SK-N-SH treated with all-trans-retinoic acid at 6 μM for 48 hours (cell line): Measurements from ENCODE around the gene RHEX.

Experiments
- ATAC-seq: fragments of 200-7000 bp; cut with Tn5 transposase; 3 replicates; pipeline ENCODE4 v1.9.1; 2020; ENCODE audit warnings: mild to moderate bottlenecking, moderate library complexity
- ARNTL ChIP-seq: fragments of 450-650 bp; formaldehyde crosslinking; IDR thresholded peaks from 2 replicates; pipeline ENCODE4 v1.5.0; 2020; ENCODE audit warnings: low read depth, mild to moderate bottlenecking, moderate library complexity, borderline replicate concordance
- BACH2 ChIP-seq: fragments of 250-450 bp; sonication (Bioruptor Pico); IDR thresholded peaks from 2 replicates; pipeline ENCODE4 v1.9.0; 2021; ENCODE audit warnings: mild to moderate bottlenecking, borderline replicate concordance
- CREB5 ChIP-seq: fragments of 250-450 bp; sonication (Bioruptor Pico); IDR thresholded peaks from 2 replicates; pipeline ENCODE4 v1.5.1; 2020; ENCODE audit warnings: low read depth, mild to moderate bottlenecking, moderate library complexity
- CSDC2 ChIP-seq: fragments of 250-450 bp; sonication (Bioruptor Pico); IDR thresholded peaks from 2 replicates; pipeline ENCODE4 v1.5.0; 2020; ENCODE audit warnings: mild to moderate bottlenecking, moderate library complexity
- ESRRG ChIP-seq: fragments of 250-450 bp; sonication (Bioruptor Pico); IDR thresholded peaks from 2 replicates; pipeline ENCODE4 v1.6.1; 2021; ENCODE audit warnings: mild to moderate bottlenecking
- GLIS3 ChIP-seq: fragments of 250-450 bp; sonication (Bioruptor Pico); IDR thresholded peaks from 2 replicates; pipeline ENCODE4 v1.5.0; 2020; ENCODE audit warnings: mild to moderate bottlenecking, moderate library complexity
- ISL1 ChIP-seq: fragments of 250-450 bp; sonication (Bioruptor Pico); IDR thresholded peaks from 2 replicates; pipeline ENCODE4 v2.1.2; 2022; ENCODE audit warnings: mild to moderate bottlenecking, moderate library complexity
- OSR1 ChIP-seq: fragments of 250-450 bp; sonication (Bioruptor Pico); IDR thresholded peaks from 2 replicates; pipeline ENCODE4 v1.8.0; 2022; ENCODE audit warnings: moderate library complexity, mild to moderate bottlenecking, inconsistent platforms
- PPARA ChIP-seq: fragments of 250-450 bp; sonication (Bioruptor Pico); IDR thresholded peaks from 2 replicates; pipeline ENCODE4 v1.5.0; 2020; ENCODE audit warnings: mild to moderate bottlenecking, borderline replicate concordance
- RARB ChIP-seq: fragments of 250-450 bp; sonication (Bioruptor Pico); IDR thresholded peaks from 2 replicates; pipeline ENCODE4 v1.8.0; 2021; ENCODE audit warnings: mild to moderate bottlenecking, moderate library complexity
- SNAI2 ChIP-seq: fragments of 250-450 bp; sonication (Bioruptor Pico); IDR thresholded peaks from 2 replicates; pipeline ENCODE4 v1.5.0; 2020; ENCODE audit warnings: mild to moderate bottlenecking, moderate library complexity
- TCF4 ChIP-seq: fragments of 250-450 bp; sonication (Bioruptor Pico); IDR thresholded peaks from 2 replicates; pipeline ENCODE4 v1.8.0; 2021; ENCODE audit warnings: mild to moderate bottlenecking, moderate library complexity, borderline replicate concordance
- TOX ChIP-seq: fragments of 250-450 bp; sonication (Bioruptor Pico); IDR thresholded peaks from 2 replicates; pipeline ENCODE4 v1.8.0; 2021; ENCODE audit warnings: mild to moderate bottlenecking, moderate library complexity, borderline replicate concordance
- TSHZ2 ChIP-seq: fragments of 250-450 bp; sonication (Bioruptor Pico); IDR thresholded peaks from 2 replicates; pipeline ENCODE4 v1.5.0; 2020; ENCODE audit warnings: mild to moderate bottlenecking, moderate library complexity
- ZC3H10 ChIP-seq: fragments of 250-450 bp; sonication (Bioruptor Pico); IDR thresholded peaks from 2 replicates; pipeline ENCODE4 v1.5.1; 2021; ENCODE audit warnings: mild to moderate bottlenecking, moderate library complexity
- ZFP30 ChIP-seq: fragments of 450-650 bp; formaldehyde crosslinking; IDR thresholded peaks from 2 replicates; pipeline ENCODE4 v1.5.0; 2022; ENCODE audit warnings: mild to moderate bottlenecking, moderate library complexity
- ZNF565 ChIP-seq: fragments of 450-650 bp; formaldehyde crosslinking; conservative IDR thresholded peaks from 2 replicates; pipeline ENCODE4 v1.5.0; 2020; ENCODE audit warnings: low read depth, mild to moderate bottlenecking, moderate library complexity
- ZNF70 ChIP-seq: fragments of 450-650 bp; formaldehyde crosslinking; IDR thresholded peaks from 2 replicates; pipeline ENCODE4 v1.5.0; 2020; ENCODE audit warnings: mild to moderate bottlenecking, moderate library complexity
- ZNF8 ChIP-seq: fragments of 450-650 bp; formaldehyde crosslinking; IDR thresholded peaks from 2 replicates; pipeline ENCODE4 v1.5.0; 2020; ENCODE audit warnings: mild to moderate bottlenecking, moderate library complexity
- TF ChIP-seq, protein P1 (sequence below): fragments of 250-450 bp; sonication (Bioruptor Pico); IDR thresholded peaks from 2 replicates; pipeline ENCODE4 v1.8.0; 2020; ENCODE audit warnings: mild to moderate bottlenecking, moderate library complexity, borderline replicate concordance
- TF ChIP-seq, protein P2 (sequence below): fragments of 250-450 bp; sonication (Bioruptor Pico); IDR thresholded peaks from 2 replicates; pipeline ENCODE4 v1.8.0; 2021; ENCODE audit warnings: low read depth, mild to moderate bottlenecking, moderate library complexity, borderline replicate concordance
- TF ChIP-seq, protein P3 (sequence below): fragments of 250-450 bp; sonication (Bioruptor Pico); IDR thresholded peaks from 2 replicates; pipeline ENCODE4 v1.5.1; 2021; ENCODE audit warnings: mild to moderate bottlenecking, moderate library complexity

RHEX gene

GRCh38 chr1:206098242-206098919, 45.4 kb downstream of the RHEX start:
- TF ChIP-seq ZC3H10 (CRISPR knock-in tag): no peak
- no peak for TF ChIP-seq TOX
- TF ChIP-seq ZNF565 (CRISPR knock-in tag): no peak
- TF ChIP-seq TSHZ2 (CRISPR knock-in tag): no peak
- TF ChIP-seq BACH2 (CRISPR knock-in tag): no peak
- TF ChIP-seq GLIS3 (CRISPR knock-in tag): no peak
- no peak for TF ChIP-seq ZNF70
- TF ChIP-seq, protein P1, sequence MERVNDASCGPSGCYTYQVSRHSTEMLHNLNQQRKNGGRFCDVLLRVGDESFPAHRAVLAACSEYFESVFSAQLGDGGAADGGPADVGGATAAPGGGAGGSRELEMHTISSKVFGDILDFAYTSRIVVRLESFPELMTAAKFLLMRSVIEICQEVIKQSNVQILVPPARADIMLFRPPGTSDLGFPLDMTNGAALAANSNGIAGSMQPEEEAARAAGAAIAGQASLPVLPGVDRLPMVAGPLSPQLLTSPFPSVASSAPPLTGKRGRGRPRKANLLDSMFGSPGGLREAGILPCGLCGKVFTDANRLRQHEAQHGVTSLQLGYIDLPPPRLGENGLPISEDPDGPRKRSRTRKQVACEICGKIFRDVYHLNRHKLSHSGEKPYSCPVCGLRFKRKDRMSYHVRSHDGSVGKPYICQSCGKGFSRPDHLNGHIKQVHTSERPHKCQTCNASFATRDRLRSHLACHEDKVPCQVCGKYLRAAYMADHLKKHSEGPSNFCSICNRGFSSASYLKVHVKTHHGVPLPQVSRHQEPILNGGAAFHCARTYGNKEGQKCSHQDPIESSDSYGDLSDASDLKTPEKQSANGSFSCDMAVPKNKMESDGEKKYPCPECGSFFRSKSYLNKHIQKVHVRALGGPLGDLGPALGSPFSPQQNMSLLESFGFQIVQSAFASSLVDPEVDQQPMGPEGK (CRISPR knock-in tag): no peak
- TF ChIP-seq, protein P2, sequence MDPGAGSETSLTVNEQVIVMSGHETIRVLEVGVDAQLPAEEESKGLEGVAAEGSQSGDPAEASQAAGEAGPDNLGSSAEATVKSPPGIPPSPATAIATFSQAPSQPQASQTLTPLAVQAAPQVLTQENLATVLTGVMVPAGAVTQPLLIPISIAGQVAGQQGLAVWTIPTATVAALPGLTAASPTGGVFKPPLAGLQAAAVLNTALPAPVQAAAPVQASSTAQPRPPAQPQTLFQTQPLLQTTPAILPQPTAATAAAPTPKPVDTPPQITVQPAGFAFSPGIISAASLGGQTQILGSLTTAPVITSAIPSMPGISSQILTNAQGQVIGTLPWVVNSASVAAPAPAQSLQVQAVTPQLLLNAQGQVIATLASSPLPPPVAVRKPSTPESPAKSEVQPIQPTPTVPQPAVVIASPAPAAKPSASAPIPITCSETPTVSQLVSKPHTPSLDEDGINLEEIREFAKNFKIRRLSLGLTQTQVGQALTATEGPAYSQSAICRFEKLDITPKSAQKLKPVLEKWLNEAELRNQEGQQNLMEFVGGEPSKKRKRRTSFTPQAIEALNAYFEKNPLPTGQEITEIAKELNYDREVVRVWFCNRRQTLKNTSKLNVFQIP (CRISPR knock-in tag): no peak
- no peak for TF ChIP-seq RARB (CRISPR knock-in tag)
- no peak for TF ChIP-seq ZNF8 (CRISPR knock-in tag)
- no peak for TF ChIP-seq ESRRG (CRISPR knock-in tag)
- TF ChIP-seq TCF4 (CRISPR knock-in tag): no peak
- TF ChIP-seq OSR1: no peak
- TF ChIP-seq SNAI2 (CRISPR knock-in tag): no peak
- TF ChIP-seq ZFP30: no peak
- TF ChIP-seq ISL1 (CRISPR knock-in tag): no peak
- no peak for TF ChIP-seq ARNTL
- TF ChIP-seq, protein P3, sequence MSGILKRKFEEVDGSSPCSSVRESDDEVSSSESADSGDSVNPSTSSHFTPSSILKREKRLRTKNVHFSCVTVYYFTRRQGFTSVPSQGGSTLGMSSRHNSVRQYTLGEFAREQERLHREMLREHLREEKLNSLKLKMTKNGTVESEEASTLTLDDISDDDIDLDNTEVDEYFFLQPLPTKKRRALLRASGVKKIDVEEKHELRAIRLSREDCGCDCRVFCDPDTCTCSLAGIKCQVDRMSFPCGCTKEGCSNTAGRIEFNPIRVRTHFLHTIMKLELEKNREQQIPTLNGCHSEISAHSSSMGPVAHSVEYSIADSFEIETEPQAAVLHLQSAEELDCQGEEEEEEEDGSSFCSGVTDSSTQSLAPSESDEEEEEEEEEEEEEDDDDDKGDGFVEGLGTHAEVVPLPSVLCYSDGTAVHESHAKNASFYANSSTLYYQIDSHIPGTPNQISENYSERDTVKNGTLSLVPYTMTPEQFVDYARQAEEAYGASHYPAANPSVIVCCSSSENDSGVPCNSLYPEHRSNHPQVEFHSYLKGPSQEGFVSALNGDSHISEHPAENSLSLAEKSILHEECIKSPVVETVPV: no peak
- no peak for ATAC-seq

DNA sequence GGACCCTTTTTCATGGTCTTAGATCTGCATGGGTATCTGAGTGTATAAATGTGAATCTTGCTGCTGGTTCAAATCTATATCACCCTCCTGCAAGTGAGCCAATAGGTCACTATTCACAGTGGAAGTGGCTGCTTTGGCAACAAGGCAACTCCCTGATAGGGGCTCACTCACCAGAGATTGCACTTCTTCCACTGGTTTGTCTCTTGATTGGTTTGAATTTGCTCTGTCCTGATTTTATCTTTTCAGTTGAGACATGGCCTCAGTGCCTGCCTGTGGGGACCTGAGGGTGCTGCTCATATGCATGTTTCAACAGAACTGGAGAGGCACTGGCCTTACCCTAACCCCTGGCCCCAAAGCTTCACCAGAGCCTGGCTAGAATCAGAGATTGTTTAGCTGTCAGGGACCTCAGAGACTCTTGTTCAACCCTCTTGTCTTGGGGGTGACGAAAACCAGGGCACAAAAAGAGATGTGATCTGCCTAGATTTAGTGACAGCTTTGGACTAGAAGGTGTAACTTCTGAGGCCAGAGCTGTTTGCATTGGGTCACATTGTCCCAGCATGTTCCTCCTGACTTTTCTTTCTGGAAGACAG, 47.3 kb downstream of the RHEX start:
- ATAC-seq: no peak
- TF ChIP-seq, protein P1 (CRISPR knock-in tag): no peak
- TF ChIP-seq TSHZ2 (CRISPR knock-in tag): no peak
- TF ChIP-seq ISL1 (CRISPR knock-in tag): no peak
- TF ChIP-seq CSDC2 (CRISPR knock-in tag): no peak
- TF ChIP-seq, protein P3: no peak
- no peak for TF ChIP-seq ZNF70
- TF ChIP-seq ESRRG (CRISPR knock-in tag): no peak
- no peak for TF ChIP-seq TCF4 (CRISPR knock-in tag)
- TF ChIP-seq GLIS3 (CRISPR knock-in tag): no peak
- no peak for TF ChIP-seq ZFP30
- no peak for TF ChIP-seq CREB5 (CRISPR knock-in tag)
- no peak for TF ChIP-seq RARB (CRISPR knock-in tag)
- no peak for TF ChIP-seq ZNF565 (CRISPR knock-in tag)
- no peak for TF ChIP-seq BACH2 (CRISPR knock-in tag)
- TF ChIP-seq OSR1: no peak
- TF ChIP-seq PPARA (CRISPR knock-in tag): no peak
- no peak for TF ChIP-seq SNAI2 (CRISPR knock-in tag)
- TF ChIP-seq, all 23 proteins: peak for 0
